GM20000 (cell line): ENCODE data around the gene FOXL3.

ENCODE experiments used
- DNase-seq: peaks from one replicate; pipeline ENCODE4 v3.0.0; 2012; ENCODE audit warnings: low spot score
- TF ChIP-seq, protein P1 (sequence below): IDR thresholded peaks from 2 replicates; pipeline ENCODE4 v1.5.1; 2012; ENCODE audit warnings: mild to moderate bottlenecking, control low read depth; ENCODE audit errors: extremely low read depth, missing control alignments

FOXL3 gene

DNA sequence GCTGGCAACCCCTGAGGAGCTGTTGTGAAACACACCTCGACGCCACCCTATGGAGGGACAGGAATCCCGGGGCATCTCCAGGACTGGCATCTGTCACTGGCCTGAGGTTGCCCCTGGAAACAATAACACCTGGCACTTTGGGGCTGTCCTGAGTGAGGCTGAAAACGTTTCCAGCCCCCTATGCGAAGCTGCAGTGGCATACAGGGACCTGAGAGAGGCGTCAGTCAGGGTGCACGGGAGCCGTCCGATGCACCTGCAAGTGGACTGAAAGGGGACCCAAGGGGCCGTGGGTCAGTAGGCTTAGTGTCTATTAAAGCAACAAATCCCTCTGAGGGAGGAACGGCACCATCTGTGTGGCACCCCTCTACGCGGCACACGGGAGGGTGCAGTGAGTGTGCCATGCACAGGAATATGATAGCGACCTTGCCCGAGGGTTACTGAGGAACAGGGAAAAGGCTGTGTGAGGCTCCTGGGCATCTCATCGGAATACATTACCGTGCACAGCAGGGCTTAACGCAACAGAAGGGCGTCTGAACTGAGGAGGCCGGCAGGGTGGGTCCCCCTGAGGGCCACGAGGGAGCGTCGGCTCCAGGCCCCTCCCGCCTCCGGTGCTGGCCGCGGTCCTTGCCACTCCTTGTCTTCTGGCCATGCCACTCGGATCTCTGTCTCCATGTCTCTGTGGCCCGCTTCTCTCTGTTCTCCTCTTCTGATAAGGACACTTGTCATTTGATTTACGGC is 50.4 kb downstream of the FOXL3 start:
- TF ChIP-seq, protein P1, sequence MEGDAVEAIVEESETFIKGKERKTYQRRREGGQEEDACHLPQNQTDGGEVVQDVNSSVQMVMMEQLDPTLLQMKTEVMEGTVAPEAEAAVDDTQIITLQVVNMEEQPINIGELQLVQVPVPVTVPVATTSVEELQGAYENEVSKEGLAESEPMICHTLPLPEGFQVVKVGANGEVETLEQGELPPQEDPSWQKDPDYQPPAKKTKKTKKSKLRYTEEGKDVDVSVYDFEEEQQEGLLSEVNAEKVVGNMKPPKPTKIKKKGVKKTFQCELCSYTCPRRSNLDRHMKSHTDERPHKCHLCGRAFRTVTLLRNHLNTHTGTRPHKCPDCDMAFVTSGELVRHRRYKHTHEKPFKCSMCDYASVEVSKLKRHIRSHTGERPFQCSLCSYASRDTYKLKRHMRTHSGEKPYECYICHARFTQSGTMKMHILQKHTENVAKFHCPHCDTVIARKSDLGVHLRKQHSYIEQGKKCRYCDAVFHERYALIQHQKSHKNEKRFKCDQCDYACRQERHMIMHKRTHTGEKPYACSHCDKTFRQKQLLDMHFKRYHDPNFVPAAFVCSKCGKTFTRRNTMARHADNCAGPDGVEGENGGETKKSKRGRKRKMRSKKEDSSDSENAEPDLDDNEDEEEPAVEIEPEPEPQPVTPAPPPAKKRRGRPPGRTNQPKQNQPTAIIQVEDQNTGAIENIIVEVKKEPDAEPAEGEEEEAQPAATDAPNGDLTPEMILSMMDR, result no peak
- DNase-seq, result no peak
